HepG2 (cell line): ENCODE measurements around the gene HNRNPC.

Source experiments
- CTCF ChIP-seq: sonication (generic); formaldehyde crosslinking; IDR thresholded peaks from 2 replicates; pipeline ENCODE4 v1.5.0; 2020; ENCODE audit warnings: mild to moderate bottlenecking, missing genetic modification reagents, moderate library complexity
- SALL1 ChIP-seq: sonication (generic); formaldehyde crosslinking; IDR thresholded peaks from 2 replicates; pipeline ENCODE4 v1.8.0; 2022; ENCODE audit warnings: mild to moderate bottlenecking, missing genetic modification reagents
- SMARCE1 ChIP-seq: fragments of 450-650 bp; IDR thresholded peaks from 2 replicates; pipeline ENCODE4 v1.6.1; 2017; ENCODE audit warnings: borderline replicate concordance

GRCh38 chr14:21307637-21308036, 38.4 kb upstream of the HNRNPC start:
- TF ChIP-seq SMARCE1 (no peak), SALL1 (CRISPR knock-in tag) (no peak), CTCF (CRISPR knock-in tag) (no peak)
